Measurements from ENCODE around the gene ZNF451.

The ZNF451 gene

GRCh38 chr6:57104336-57104735 is 14.3 kb downstream of the ZNF451 start:
- H3K27ac ChIP-seq = no peak overlapping the region
- TF ChIP-seq CTCF (IDR thresholded peaks at IDR 0.05) (no peak), ZFX (IDR thresholded peaks at IDR 0.05; ENCODE audit: borderline replicate concordance) (no peak)

- no peak overlapping the region for H3K27ac ChIP-seq
- TF ChIP-seq CTCF (IDR thresholded peaks at IDR 0.05) (no peak), ZFX (IDR thresholded peaks at IDR 0.05; ENCODE audit: borderline replicate concordance) (no peak)
Measured at GRCh38 chr6:57106990-57107389, 17.0 kb downstream of the ZNF451 start.

- TF ChIP-seq CTCF (IDR thresholded peaks at IDR 0.05) (no peak), ZFX (IDR thresholded peaks at IDR 0.05; ENCODE audit: borderline replicate concordance) (no peak)
- no peak overlapping the region for H3K27ac ChIP-seq
Measured at GRCh38 chr6:57108691-57109090, 18.7 kb downstream of the ZNF451 start.

GRCh38 chr6:57109880-57110279 is 19.9 kb downstream of the ZNF451 start:
- no peak overlapping the region for H3K27ac ChIP-seq
- TF ChIP-seq CTCF (IDR thresholded peaks at IDR 0.05) = no peak
- TF ChIP-seq ZFX (IDR thresholded peaks at IDR 0.05; ENCODE audit: borderline replicate concordance) = no peak

GRCh38 chr6:57113105-57113504 is 23.1 kb downstream of the ZNF451 start:
- H3K27ac ChIP-seq = no peak overlapping the region
- TF ChIP-seq CTCF (IDR thresholded peaks at IDR 0.05) (no peak), ZFX (IDR thresholded peaks at IDR 0.05; ENCODE audit: borderline replicate concordance) (no peak)

- no peak overlapping the region for H3K27ac ChIP-seq
- TF ChIP-seq ZFX (IDR thresholded peaks at IDR 0.05; ENCODE audit: borderline replicate concordance) (no peak), CTCF (IDR thresholded peaks at IDR 0.05) (no peak)
Measured at GRCh38 chr6:57116776-57117175, 26.8 kb downstream of the ZNF451 start.

- no peak for TF ChIP-seq CTCF (IDR thresholded peaks at IDR 0.05)
- TF ChIP-seq ZFX (IDR thresholded peaks at IDR 0.05; ENCODE audit: borderline replicate concordance) = no peak
- no peak overlapping the region for H3K27ac ChIP-seq
Measured at GRCh38 chr6:57117796-57118195, 27.8 kb downstream of the ZNF451 start.

Measured in 22Rv1 (cell line).